ENCODE data around the gene CHFR.
"Not testable (repeated sequence)": the region's sequence is repeated elsewhere in the genome, so short reads cannot be mapped to it uniquely, and the experiment has no call there.

Gene CHFR

GRCh38 chr12:132809391-132809790, 78.0 kb downstream of the CHFR start:
- DNase-seq (ENCODE audit: low spot score): peak; percentile 36

GRCh38 chr12:132807295-132808092, 79.9 kb downstream of the CHFR start:
- DNase-seq (ENCODE audit: low spot score): peak; percentile 16

- DNase-seq (ENCODE audit: low spot score): no peak
Measured at GRCh38 chr12:132806857-132807256, 80.5 kb downstream of the CHFR start.

GRCh38 chr12:132804426-132804861, 83.0 kb downstream of the CHFR start:
- DNase-seq (ENCODE audit: low spot score): no peak

GRCh38 chr12:132803888-132804287, 83.5 kb downstream of the CHFR start:
- DNase-seq (ENCODE audit: low spot score): no peak

- DNase-seq (ENCODE audit: low spot score): no peak
Measured at GRCh38 chr12:132803125-132803524, 84.3 kb downstream of the CHFR start.

GRCh38 chr12:132801741-132802140, 85.7 kb downstream of the CHFR start:
- no peak for DNase-seq (ENCODE audit: low spot score)

GRCh38 chr12:132798836-132799235, 88.6 kb downstream of the CHFR start:
- DNase-seq (ENCODE audit: low spot score): no peak

- no peak for DNase-seq (ENCODE audit: low spot score)
Measured at GRCh38 chr12:132797820-132798570, 89.4 kb downstream of the CHFR start.

- DNase-seq (ENCODE audit: low spot score): no peak
Measured at GRCh38 chr12:132795847-132796246, 91.6 kb downstream of the CHFR start.

- not testable (repeated sequence) for DNase-seq (ENCODE audit: low spot score)
Measured at GRCh38 chr12:132791940-132792339, 95.5 kb downstream of the CHFR start.

- no peak for DNase-seq (ENCODE audit: low spot score)
Measured at GRCh38 chr12:132789099-132789471, 98.3 kb downstream of the CHFR start.

GRCh38 chr12:132788375-132789098, 98.9 kb downstream of the CHFR start:
- DNase-seq (ENCODE audit: low spot score): no peak

- DNase-seq (ENCODE audit: low spot score): no peak
Measured at GRCh38 chr12:132787877-132788276, 99.5 kb downstream of the CHFR start.

GRCh38 chr12:132786192-132786591, 101.2 kb downstream of the CHFR start:
- no peak for DNase-seq (ENCODE audit: low spot score)

GRCh38 chr12:132784580-132784979, 102.8 kb downstream of the CHFR start:
- no peak for DNase-seq (ENCODE audit: low spot score)

GRCh38 chr12:132783917-132784531, 103.4 kb downstream of the CHFR start:
- DNase-seq (ENCODE audit: low spot score): no peak
